Fibroblast of skin of left quadriceps (primary cell): Measurements from ENCODE around the gene MPZL1.
"Not testable (repeated sequence)": the region's sequence is repeated elsewhere in the genome, so short reads cannot be mapped to it uniquely, and the experiment has no call there.

Experiments
- DNase-seq, 2 experiments: peaks; one replicate each; pipeline ENCODE4 v3.0.0-alpha.2; 2013; ENCODE audit warnings: low read depth in 2 of 2

MPZL1 gene

DNA sequence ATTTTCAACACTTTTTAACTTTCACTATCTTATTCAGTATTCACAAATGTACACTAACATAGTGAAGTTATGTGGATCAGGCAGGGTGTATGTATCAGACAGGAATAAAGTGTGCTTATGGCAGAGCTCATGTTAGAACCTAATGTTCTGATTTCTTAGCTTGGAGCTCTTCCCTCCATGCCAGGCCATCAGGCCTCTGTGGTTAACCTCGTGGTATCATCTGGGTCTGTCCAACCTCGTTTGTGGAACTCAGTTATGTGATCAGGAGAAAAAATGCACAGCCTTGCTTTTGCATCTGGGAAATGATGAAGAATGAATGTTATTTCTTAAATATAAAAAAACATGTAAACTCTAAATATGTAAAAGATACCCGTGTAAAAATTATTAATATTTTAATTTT, 86.9 kb downstream of the MPZL1 start:
- no peak for DNase-seq

DNA sequence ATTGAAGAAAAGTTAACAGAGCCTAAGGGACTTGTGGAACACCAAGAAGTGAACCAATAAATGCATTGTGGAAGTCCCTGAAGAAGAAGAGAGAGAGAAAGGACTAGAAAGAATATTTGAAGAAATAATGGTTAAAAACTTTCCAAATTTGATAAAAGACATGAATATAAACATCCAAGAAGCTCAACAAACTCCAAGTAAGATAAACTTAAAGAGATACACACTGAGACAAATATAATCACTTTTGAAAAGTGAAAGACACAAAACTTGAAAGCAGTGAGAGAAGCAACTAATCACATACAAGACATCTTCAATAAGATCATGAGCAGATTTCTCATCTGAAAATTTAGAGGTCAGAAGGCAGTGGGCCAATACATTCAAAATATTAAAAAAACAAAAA, 91.2 kb downstream of the MPZL1 start:
- DNase-seq = no peak

DNA sequence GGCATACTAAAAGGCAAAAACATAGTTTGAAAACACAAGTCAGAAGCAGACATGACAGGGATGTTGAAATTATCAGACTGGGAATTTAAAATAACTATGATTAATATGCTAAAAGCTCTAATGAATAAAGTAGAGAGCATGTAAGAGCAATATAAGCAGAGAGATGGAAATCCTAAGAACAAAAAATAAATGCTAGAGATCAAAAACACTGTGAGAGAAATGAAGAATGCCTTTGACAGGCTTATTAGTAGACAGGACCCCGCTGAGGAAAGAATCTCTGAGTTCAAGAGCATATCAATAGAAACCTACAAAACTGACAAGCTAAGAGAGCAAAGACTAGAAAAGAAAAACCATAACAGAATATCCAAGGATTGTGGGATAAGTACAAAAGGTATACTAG, 93.9 kb downstream of the MPZL1 start:
- DNase-seq = no peak

DNA sequence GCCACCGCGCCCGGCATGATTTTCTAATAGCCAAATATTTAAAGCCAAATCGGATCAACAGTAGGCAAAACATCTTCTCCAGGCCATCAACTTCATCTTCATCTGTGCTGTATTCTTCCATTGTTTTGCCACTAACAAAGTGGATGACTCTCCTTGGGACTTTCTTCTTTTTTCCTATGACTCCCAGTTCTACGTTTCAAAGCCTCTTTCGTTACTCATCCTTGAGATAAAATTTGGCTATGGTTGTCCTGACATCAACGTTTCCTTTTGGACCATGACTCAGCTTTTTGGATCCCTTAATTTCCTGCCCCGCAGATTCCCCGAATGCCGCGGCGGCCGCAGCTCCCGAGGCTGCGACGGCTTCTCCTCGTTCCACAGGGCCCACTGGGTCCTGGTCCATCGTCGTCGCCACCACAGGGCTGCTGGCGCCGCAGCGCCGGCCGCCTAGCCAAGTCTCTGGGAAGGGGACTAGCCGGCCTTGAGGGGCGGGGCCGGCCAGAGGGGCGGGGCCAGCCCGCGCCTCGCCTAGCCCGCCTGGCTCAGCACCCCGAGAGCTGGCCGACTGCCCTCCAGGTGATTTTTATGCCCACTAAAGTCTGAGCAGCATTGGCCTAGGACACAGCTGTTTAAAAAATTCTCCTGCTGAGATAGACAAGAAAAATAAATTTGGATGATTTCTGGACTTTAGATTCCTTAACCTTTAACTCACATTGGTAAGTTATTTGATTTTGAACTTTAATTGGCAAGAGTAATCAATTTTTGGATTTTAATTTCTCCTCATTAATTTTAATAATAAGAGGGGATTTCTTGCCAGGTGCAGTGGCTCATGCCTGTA, 98.3 kb downstream of the MPZL1 start:
- DNase-seq = peak; percentile 89 to 90

DNA sequence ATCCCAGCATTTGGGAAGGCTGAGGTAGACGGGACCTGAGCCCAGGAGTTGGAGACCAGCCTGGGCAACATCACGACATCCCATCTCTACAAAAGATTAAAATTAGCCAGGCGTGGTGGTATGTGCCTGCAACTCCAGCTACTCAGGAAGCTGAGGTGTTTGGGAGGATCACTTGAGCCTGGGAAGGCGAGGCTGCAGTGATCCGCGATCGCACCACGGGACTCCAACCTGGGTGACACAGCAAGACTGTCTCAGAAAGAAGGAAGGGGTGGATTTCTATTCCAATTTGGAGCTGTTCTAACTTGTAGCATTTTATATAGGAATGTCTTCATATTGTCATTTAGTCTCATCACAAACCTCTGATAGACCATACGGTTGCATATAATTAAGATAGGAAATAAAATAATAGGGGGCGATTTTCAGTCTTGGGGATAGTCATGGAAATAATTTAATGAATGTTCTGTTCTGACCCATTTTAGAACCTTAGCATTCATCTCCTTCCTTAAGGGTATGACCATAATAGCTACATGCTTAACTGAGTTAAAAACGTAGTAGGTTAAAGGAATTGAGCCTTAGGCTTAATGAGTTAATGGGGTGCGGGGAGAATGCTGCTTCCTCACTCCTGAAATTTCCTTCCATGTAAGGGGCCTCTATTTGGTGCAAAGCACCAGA, 99.0 kb downstream of the MPZL1 start:
- no peak for DNase-seq

DNA sequence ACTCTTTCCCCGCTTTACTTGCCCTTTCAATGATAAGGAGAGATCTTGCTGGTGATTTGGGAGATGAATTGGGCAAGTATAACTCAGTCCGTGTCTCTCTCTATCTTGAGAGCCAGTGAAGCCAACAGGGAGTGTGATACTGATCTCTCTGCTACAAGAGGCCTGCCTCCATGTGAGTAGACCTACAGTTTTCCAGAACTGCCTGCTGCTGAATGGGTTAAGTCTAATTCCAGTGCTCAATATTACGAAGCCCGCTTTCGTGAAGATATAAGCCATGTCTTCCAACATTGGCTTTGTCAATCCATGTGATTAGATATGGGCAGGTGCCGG, 99.5 kb downstream of the MPZL1 start:
- no peak for DNase-seq

DNA sequence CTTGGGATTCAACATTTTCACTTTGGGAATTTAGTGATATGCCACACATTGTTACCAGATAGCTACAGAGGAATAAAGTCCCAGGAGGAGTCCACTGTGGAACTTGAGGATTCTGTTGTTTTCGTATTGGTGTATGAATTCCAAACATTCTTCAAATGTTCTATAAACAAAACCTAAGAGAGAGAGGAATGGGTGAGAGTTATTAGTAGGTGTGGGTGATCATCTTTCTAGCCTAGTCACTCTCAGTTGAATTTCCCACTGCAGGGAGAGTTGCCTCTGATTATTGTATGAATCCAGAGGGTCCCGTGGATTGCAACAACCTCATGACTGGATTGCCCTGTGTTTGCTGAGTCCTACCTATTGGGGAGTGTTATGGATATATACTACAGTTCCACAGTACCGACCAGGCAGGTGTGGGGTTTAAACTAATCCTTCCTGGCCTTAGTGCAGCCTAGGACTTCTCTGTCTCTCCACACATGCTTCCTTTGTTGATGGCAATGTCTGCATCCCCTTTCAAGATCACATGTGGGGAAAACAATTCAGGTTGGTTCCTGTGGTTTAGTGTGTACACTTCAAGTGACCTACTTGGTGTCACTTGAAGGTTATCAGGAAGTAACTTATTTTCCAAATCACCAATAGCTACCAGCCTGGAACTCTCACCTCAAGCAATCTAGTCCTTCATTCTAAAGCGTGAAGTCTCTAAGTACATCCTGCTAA, 100.3 kb downstream of the MPZL1 start:
- DNase-seq = no peak

DNA sequence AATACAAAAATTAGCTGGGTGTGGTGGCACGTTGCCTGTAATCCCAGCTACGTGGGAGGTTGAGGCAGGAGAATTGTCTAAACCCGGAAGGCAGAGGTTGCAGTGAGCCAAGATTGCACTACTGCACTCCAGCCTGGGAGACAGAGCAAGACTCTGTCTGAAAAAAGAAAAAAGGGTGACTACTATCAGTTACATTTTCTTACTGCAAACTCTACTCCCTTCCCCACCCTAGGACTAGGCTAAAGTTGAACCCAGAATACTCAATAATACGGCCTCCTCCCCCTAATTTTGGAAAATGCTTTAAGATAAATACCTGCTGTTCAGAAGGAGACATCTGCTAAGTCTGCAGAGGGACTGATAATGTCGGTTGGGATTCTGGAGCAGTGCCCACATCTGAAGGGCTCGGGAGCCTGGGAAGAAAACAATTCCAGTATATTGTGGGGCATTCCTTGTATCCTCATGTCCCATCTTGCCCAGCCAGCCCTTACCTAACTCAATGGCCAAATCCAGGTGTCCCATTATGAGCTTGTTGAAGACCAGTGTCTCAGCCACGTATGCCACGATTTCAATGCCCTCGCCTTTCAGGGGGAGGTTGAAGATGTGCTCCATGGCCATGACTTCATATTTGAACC, 102.5 kb downstream of the MPZL1 start:
- no peak for DNase-seq

DNA sequence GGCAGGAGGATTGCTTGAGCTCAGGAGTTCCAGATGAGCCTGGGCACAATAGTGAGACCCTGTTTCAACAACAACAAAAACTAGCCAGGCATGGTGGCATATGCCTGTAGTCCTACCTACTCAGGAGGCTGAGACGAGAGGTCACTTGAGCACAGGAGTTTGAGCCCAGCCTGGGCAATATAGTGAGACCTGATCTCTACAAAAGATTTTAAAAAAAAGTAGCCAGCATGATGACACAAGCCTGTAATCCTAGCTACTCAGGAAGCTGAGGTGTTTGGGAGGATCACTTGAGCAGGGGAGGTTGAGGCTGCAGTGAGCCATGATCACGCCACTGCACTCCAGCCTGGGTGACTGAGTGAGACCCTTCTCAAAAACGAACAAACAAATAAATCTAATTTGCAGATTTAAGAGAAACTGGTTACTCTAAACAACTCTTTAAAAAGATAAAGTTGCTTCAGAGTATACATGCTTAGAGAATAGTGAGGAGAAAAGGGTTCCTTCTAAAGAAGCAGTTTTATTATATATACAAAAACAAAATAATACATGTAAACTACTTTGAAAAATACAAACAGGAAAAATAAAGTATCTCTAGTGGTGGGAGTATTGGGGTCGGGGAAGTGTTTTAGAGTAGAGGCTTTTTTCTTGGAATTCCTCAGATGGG, 103.8 kb downstream of the MPZL1 start:
- DNase-seq = no peak

DNA sequence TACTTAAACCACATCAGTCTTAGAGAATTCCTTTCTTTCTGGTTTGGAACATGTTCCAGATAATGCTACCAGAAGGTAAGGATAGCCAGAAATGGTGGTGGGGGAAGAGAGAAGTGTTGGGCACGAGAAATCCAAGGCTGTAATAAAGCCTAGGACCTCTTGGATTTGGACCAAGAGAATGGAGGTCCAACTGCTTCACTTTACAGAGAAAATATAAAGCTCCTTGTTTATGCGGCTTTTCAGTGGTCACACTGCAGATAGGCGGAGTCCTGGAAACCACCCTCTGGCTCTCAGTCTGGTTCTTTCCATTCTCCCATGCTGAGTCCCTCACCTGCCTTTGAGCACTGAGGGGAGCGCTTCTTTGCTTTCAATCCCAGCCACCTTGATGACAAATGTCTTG, 104.3 kb downstream of the MPZL1 start:
- DNase-seq = no peak

DNA sequence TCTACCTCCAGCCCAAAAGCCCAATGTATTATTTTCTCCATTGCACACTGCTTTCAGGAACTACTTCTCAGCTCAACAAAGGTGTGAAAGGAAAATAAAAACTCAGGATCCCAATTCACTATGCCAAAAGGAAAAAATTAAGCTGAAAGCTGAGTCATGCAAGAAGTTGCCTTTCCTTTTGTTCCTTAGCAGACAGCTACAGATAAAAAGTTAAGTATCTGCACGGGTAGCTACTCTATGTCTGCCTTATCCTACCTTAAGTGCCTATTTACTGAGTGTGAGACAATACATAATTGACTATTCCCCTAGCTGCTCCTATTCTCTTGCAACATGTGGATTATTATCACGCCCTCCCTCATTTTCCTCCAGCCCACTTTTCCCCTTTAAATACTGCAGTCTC, 108.1 kb downstream of the MPZL1 start:
- DNase-seq = no peak

DNA sequence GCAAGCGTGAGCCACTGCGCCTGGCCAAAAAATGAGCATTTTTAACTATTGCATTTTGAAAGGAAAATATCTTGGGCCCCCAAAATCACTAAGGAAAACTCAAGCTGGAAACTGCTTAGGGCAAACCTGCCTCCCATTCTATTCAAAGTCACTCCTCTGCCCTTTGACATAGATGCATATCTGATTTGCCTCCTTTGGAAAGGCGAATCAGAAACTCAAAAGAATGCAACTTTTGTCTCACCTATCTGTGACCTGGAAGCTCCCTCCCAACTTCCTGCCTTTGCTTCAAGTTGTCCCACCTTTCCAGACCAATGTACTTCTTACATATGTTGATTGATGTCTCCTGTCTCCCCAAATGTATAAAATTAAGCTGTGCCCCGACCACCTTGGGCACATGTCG, 108.9 kb downstream of the MPZL1 start:
- not testable (repeated sequence) for DNase-seq

DNA sequence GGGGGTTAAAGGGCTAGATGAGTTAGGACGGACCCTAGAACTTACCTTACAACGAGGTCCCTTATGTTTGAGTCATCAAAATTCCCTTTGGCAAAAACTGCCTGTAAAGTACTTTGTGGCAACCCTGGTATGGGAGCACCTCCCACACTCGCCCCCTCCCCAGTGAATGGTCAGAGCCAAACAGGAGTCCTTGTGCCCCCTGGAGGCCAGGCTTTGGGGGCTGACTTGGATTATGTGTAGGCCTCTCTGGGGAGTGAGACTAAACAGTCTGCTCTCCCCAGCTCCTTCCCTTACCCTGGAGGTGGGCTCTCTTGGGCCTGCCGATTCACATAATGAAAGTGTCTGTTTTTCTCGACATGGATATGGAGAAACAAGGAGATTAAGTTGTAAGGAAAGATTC, 110.9 kb downstream of the MPZL1 start:
- DNase-seq = no peak

DNA sequence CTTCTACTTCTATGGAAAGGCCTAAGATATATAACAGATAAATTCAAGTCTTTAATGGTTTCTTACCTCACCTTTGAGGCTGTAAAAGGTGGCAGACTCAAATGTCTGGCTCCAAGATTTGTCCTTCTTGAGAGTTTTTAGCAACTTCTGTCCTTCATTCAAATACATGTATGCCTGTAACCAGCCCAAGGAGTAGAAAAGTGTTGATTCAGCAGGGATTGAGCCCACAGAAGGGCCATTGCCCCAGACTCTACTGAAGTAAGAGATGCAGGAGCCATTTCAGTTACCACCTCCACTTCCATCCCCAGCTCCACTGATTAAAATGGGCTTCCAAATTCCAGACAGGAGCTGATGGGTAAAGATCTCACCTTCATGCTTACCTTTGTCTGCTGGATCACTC, 112.1 kb downstream of the MPZL1 start:
- DNase-seq = no peak

DNA sequence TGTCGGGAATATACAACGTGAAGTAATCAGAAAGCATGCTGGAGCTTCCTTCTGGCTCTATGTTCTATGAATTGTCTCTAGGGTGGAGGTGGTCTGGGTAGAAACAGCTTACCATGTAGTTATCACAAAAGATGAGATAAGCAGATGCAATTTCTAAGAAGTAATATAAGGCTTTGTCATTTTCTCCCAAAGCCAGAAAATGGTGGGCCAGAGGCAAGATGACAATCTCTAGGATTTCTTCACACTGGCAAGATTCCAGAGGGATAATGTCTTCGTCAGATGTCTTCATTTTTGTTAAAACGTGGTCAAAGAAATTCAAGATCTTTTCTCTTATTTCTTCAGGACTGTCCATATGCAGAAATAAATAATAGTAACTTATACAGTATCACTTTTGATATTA, 114.4 kb downstream of the MPZL1 start:
- DNase-seq = no peak

DNA sequence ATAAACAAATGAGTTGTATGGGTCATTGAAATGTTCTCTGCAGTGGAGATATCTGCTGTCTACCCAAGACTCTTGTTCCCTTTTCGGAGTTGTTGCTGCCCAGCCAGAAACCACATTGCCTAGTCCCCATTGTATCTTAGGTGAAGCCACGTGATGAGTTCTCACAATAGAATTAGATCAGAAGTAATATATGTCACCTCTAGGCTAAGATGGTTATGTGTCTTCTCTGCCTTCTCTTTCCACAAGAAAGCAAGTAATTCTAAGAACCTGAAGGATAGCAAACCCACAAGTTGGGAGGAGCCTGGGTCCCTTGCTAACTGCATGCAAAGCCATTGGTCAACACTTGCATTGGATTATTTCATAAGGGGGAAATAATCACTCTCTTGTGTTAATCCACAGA, 115.5 kb downstream of the MPZL1 start:
- DNase-seq = no peak

DNA sequence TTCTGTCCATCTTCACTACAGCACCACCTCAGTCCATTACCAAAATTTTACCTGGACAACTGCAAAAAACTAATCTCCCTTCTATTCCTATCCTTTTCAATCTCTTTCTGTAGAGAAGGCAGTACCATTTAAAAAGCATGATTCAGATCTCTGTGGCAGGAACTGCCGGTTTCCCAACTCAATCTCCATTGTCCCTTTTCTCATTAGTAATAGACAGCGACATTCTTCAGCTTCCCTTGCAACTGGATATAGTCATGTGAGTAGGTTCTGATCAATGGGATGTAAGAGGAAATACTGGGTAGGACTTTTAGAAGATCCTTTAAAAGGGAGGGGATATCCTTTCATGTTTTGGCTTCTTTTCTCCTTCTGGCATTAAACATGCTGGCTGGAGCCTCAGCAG, 117.2 kb downstream of the MPZL1 start:
- no peak for DNase-seq
